Epithelial cell of proximal tubule (primary cell): Measurements from ENCODE around the gene JAG1. TPM values are rescaled to one million over a fixed set of nuclear protein-coding genes. Genes with fewer than 3 reads are reported as not detected.

Source experiments
- DNase-seq: peaks from one replicate; pipeline ENCODE4 v3.0.0-alpha.2; 2011; ENCODE audit warnings: low read depth
- H3K4me3 ChIP-seq: 2 replicates; pipeline ENCODE4 v1.5.1; 2011; ENCODE audit warnings: low read depth, mild to moderate bottlenecking, low read length
- total RNA-seq: library from RNA; depleted of rRNA; stranded (reverse); fragments of >200 nt; gene quantifications from 2 replicates; pipeline ENCODE4 v1.2.3, GENCODE V29; 2015
- TF ChIP-seq, protein P1 (sequence below): conservative IDR thresholded peaks from 2 replicates; pipeline ENCODE4 v1.5.1; 2012; ENCODE audit warnings: low read depth, mild to moderate bottlenecking, low read length

Gene JAG1
- total RNA-seq, result 26.3 and 42.8 TPM in 2 replicates

DNA sequence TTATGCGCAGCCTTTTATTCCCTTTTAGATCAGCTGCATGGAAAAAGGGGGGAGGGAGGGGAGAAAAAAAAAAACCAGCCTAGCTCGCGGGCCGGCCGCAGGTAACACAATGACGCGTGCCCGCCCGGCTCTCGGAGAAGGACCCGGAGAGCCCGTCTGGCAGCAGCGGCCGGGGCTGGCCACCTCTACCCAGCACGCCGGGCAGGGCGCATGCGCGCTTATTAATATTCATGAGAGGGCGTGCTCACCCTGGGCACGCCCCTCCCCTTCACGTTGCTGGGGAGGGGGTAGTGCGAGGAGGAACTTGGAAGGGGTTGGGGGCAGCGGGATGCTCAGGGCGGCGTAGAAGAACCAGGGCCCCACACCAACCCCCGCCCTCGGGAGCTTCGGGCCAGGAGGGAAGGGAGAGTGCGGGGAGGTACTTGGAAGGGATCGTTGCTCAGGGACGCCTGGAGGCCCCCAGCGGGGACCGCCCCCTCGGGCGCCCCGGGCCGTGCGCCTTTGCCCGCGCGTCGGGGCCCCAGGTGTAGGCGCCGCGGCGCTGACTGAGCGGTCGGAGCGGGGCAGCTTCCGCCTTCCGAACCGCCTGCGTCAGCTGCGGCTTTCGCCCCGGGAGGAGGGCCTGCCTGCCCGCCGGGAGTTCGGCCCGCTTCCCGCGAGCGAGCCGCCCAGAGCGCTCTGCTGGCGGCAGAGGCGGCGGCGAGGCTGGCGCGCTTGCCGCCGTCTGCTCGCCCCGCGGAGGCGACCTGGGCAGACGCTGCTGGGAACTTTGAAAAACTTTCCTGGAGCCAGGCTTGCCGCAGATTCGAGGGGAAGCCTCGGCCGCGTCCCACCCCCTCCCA lies at the start of gene JAG1:
TSS of gene JAG1 (minus strand) at position 158 of the 842 bp plus-strand sequence. CDS start 469 bp downstream, outside the sequence.
- peak within 1 kb of the TSS; percentile 77 for H3K4me3 ChIP-seq
- TF ChIP-seq, protein P1, sequence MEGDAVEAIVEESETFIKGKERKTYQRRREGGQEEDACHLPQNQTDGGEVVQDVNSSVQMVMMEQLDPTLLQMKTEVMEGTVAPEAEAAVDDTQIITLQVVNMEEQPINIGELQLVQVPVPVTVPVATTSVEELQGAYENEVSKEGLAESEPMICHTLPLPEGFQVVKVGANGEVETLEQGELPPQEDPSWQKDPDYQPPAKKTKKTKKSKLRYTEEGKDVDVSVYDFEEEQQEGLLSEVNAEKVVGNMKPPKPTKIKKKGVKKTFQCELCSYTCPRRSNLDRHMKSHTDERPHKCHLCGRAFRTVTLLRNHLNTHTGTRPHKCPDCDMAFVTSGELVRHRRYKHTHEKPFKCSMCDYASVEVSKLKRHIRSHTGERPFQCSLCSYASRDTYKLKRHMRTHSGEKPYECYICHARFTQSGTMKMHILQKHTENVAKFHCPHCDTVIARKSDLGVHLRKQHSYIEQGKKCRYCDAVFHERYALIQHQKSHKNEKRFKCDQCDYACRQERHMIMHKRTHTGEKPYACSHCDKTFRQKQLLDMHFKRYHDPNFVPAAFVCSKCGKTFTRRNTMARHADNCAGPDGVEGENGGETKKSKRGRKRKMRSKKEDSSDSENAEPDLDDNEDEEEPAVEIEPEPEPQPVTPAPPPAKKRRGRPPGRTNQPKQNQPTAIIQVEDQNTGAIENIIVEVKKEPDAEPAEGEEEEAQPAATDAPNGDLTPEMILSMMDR, result no peak
- no peak for DNase-seq

GRCh38 chr20:10721976-10722375 lies 48.2 kb upstream of the JAG1 start:
- no peak overlapping the region for H3K4me3 ChIP-seq
- DNase-seq, result no peak
- TF ChIP-seq, protein P1, result no peak

DNA sequence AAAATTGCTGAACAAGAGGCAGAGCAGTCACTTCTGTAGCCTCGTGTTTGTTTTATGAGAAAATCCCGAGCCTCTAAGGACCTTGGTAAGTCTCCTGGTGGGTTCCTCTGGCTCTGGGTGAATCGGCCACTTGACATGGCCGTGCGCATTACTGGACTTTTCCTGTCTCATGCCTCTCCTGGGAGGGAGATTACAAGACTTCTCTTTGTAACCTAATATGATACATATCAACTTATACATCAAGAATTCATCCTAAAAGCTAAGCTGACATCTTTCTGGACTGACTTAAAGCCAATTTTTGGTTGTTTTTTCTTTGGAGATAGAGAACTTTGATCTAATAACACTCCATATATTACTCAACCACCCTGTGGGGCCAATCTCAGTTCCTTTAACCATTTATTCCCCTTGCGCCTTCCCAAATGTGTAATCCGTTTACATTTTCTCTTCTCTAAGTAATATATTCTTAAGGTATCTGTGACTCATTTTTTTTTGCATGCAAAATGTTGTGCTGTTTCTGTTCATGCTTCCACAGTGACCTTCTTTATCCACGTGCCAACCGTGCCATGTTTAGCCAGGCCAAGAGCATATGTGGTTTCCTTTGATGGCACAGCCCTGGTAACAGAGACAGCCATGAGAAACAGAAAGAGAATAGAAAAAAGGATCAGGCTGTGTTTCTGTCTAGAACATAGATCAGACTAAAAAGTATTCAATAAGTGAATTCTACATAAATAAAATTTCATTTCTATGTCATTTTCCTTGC lies 47.5 kb upstream of the JAG1 start:
- no peak overlapping the region for H3K4me3 ChIP-seq
- DNase-seq, result no peak
- TF ChIP-seq, protein P1, result no peak

GRCh38 chr20:10720565-10720964 lies 46.8 kb upstream of the JAG1 start:
- TF ChIP-seq, protein P1, result no peak
- H3K4me3 ChIP-seq, result no peak overlapping the region
- no peak for DNase-seq

- no peak overlapping the region for H3K4me3 ChIP-seq
- no peak for DNase-seq
- TF ChIP-seq, protein P1, result no peak
These were observed 46.1 kb upstream of the JAG1 start for GRCh38 chr20:10719740-10720385.

DNA sequence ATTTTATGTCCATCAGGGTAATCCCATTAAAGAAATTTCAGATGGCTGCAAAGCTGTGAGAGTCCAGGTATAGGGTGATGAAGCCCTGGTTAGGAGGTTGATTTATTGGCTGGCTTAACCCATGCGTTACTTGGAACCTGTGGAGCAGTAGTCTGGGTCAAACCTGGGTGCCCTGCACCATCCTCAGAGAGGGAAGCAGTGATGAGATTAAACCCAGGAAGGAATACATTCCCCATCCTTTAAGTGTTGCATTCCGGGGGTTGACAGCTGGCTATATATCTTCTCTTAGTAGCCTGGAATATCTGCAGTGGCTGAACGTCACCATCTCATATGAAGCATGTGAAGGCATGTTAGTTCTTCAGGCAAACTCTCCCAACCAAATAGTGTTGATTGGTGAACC lies 44.9 kb upstream of the JAG1 start:
- no peak overlapping the region for H3K4me3 ChIP-seq
- DNase-seq, result no peak
- TF ChIP-seq, protein P1, result no peak
